ENCODE results near the gene GSTA3.
A peak's percentile ranks its signal among the peaks of the same experiment; 100 is the strongest.
"Not testable (repeated sequence)": the region's sequence is repeated elsewhere in the genome, so short reads cannot be mapped to it uniquely, and the experiment has no call there.

Gene GSTA3

DNA sequence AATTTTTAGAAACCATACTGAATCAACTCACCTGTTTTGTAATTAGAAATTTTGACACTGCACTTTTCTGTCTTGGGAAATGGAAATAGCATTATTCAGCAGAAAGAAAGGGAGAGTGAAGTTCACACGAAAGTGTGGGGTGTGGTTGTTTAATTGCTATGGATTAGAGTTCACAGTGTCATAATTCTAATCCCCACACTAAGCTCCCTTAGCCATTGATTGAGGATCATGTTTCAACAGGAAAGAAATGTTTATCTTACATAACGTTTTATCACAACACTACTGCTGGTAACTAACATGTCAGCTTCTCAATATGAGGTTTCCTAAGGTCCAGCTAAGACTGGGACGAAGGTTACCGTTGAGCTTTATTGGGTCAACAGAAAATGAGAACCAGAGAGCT is 37.5 kb downstream of the GSTA3 start:
- no peak overlapping the region for H3K4me3 ChIP-seq (ENCODE audit: low read length)
- DNase-seq (ENCODE audit: low read depth, low spot score) = no peak

DNA sequence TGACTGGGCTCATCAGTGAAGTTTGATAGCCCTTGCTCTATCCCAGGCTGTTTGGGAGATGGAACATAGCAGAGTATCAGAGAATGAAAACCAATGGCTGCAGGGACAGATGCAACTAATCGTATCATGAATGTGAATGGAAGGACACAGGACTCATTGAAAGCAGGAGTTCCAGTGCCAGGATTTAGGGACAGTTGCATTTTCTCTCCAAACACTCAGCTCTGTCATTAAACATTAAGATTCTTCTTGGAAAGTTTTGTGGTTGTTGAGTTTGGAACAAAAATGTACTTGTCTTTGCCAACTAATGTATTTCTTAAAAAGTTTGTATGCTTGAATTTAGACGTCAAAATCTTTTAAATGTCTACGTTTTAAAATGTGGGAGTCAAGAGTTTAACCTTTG is 37.9 kb downstream of the GSTA3 start:
- DNase-seq (ENCODE audit: low read depth, low spot score) = no peak
- H3K4me3 ChIP-seq (ENCODE audit: low read length) = no peak overlapping the region

DNA sequence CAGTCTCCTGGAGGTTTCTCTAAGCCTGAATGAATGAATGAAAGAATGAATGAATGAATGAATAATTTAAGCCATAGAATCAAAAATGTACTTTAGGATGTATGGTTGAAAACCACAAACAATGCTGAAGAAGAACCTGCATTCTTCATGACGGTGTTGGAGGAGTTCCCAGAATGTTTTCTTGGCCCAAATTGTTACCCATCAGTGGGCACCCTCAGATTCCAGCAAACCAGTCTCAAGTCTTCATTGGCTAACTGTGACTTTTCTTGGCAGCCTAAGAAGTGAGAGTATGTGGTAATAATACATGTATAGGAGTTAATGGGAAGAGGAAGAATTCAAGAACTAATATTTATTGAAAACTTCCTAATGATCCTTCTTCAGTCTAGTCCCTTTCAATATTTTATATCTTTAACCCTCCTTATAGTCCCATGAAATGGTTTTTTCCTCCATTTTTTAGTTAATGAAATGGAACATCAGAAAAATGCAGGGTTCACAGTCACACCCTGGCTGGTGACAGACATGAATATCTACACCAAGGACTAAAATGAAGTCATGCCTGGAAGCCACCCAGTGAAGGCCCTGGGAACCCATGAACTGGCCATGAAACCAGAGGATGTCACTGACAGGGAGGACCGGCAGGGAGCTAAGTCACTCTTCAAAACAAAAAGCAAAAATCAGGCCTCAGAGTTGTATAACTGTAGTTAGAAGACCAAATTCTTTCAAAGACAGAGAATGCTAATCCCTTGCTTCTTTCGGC is 39.0 kb downstream of the GSTA3 start:
- H3K4me3 ChIP-seq (ENCODE audit: low read length); DNase-seq (ENCODE audit: low read depth, low spot score): not testable (repeated sequence)

DNA sequence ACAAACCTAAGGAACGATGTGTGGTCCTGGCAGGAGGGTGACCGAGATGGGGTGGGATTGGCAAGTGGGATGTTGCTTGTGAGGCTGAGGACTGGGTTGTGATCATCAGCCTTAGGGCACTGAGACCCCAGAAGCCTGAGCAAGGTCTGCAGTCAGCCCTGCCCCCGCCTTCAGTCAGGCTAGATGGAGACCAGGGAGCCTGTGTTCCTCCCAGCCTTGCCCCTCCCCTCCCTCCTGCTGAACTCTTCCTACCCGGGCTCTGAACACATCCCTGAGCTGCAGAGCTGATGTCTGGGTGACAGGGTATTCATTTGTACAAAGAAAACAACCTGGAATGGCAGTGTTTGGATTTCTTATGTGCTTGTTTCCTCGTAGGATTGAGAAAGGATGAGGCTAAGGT is 40.6 kb downstream of the GSTA3 start:
- H3K4me3 ChIP-seq (ENCODE audit: low read length); DNase-seq (ENCODE audit: low read depth, low spot score): not testable (repeated sequence)

DNA sequence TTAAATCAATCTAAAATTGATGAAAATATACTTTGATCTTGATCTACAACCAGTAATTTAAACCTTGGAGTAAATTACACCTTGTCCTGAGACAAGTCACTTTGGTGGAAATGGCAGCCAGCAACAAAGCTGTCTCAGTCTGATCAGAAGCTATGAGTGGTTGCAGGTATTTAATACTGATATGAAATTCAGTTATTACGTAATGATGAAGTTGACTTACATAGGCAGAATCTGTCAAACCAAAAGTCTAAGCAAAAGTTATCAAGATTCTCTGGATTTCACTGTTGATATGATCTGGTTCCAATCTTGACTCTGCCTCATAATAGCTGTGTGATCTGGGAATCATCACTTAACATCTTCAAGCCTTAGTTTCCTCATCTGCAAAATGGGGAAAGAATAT is 41.3 kb downstream of the GSTA3 start:
- H3K4me3 ChIP-seq (ENCODE audit: low read length) = no peak overlapping the region
- DNase-seq (ENCODE audit: low read depth, low spot score) = no peak

DNA sequence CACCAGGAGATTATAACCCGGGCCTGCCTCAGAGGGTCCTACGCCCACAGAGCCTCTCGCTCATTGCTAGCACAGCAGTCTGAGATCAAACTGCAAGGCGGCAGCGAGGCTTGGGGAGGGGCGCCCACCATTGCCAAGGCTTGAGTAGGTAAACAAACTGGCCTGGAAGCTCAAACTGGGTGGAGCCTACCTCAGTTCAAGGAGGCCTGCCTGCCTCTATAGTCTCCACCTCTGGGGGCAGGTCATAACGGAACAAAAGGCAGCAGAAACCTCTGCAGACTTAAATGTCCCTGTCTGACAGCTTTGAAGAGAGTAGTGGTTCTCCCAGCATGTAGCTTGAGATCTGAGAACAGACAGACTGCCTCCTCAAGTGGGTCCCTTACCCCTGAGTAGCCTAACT is 48.3 kb downstream of the GSTA3 start:
- not testable (repeated sequence) for DNase-seq (ENCODE audit: low read depth, low spot score); H3K4me3 ChIP-seq (ENCODE audit: low read length)

DNA sequence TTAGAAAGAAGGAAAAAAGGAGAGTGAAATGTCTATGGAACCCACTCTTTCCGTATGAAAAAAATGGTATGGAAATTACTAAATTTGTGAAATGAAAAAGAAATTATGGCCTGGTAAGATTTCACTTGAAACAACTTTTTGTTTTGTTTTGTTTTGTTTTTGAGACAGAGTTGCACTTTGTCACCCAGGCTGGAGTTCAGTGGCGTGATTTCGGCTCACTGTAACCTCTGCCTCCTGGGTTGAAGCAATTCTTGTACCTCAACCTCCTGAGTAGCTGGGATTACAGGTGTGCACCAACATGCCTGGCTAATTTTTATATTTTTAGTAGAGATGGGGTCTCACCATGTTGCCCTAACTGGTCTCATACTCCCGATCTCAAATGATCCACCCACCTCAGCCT is 51.1 kb downstream of the GSTA3 start:
- no peak overlapping the region for H3K4me3 ChIP-seq (ENCODE audit: low read length)
- DNase-seq (ENCODE audit: low read depth, low spot score) = no peak

DNA sequence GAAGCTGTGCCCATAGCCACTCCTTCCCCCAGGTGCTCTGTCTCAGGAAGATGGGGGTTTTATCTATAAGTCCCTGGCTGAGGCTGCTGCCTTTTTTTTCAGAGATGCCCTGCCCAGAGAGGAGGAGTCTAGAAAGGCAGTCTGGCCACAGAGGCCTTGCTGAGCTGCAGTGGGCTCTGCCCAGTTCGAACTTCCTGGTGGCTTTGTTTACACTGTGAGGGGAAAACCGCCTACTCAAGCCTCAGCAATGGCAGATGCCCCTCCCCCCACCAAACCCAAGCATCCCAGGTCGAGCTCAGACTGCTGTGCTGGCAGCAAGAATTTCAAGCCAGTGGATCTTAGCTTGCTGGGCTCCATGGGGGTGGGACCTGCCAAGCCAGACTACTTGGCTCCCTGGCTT is 53.4 kb downstream of the GSTA3 start:
- peak; percentile 16 for DNase-seq (ENCODE audit: low read depth, low spot score)

DNA sequence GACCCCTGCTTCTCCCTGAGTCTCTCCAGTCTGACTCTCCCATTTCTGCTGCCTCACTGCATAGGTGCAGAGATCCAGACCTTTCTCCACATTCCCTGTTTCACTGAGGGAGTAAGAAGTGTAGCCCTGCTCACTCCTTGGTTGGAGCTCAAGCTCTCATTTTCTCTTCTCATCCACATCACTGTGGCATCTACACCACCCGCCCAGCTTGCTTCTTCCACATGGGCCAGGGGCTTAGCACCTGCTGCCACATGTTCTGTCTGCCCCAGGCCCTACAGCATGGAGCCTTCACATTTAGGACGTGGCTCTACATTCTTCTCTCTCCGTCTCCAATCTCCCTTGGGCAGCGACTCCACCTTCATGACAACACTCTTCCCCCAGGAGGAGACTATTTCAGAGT is 60.4 kb downstream of the GSTA3 start:
- H3K4me3 ChIP-seq (ENCODE audit: low read length) = no peak overlapping the region
- no peak for DNase-seq (ENCODE audit: low read depth, low spot score)

More for the DNA sequence above, 53.4 kb downstream of the GSTA3 start:
- H3K4me3 ChIP-seq (ENCODE audit: low read length) = not testable (repeated sequence)

Data from Jurkat, Clone E6-1 (cell line).